AG09309 (cell line): ENCODE measurements around the gene NPVF.

Experiments used
- DNase-seq: peaks from one replicate; pipeline ENCODE4 v3.0.0-alpha.2; 2010; ENCODE audit warnings: low read depth
- H3K4me3 ChIP-seq: 2 replicates; pipeline ENCODE4 v1.5.1; 2011; ENCODE audit warnings: mild to moderate bottlenecking, low read depth, low read length, moderate library complexity; ENCODE audit not compliant: control insufficient read depth
- CTCF ChIP-seq: IDR thresholded peaks from 2 replicates; pipeline ENCODE4 v1.5.1; 2011; ENCODE audit warnings: mild to moderate bottlenecking, low read depth, low read length, inconsistent platforms; ENCODE audit not compliant: insufficient read depth, control insufficient read depth; ENCODE audit errors: missing control alignments

NPVF gene

GRCh38 chr7:25238066-25238725 is 9.9 kb upstream of the NPVF start:
- no peak for TF ChIP-seq CTCF
- DNase-seq = no peak
- H3K4me3 ChIP-seq = no peak overlapping the region

GRCh38 chr7:25235471-25235870 is 7.2 kb upstream of the NPVF start:
- TF ChIP-seq CTCF = no peak
- no peak for DNase-seq

GRCh38 chr7:25234336-25234735 is 6.0 kb upstream of the NPVF start:
- DNase-seq = no peak
- no peak for TF ChIP-seq CTCF
- no peak overlapping the region for H3K4me3 ChIP-seq

More at GRCh38 chr7:25235471-25235870, 7.2 kb upstream of the NPVF start:
- H3K4me3 ChIP-seq = no peak overlapping the region

GRCh38 chr7:25223206-25223605 is 5.1 kb downstream of the NPVF start:
- no peak overlapping the region for H3K4me3 ChIP-seq
- DNase-seq = no peak
- no peak for TF ChIP-seq CTCF

GRCh38 chr7:25222666-25223065 is 5.6 kb downstream of the NPVF start:
- H3K4me3 ChIP-seq = no peak overlapping the region
- no peak for DNase-seq
- TF ChIP-seq CTCF = no peak

- DNase-seq = no peak
- TF ChIP-seq CTCF = no peak
Measured at GRCh38 chr7:25221009-25221408, 7.3 kb downstream of the NPVF start.

More at GRCh38 chr7:25221009-25221408, 7.3 kb downstream of the NPVF start:
- no peak overlapping the region for H3K4me3 ChIP-seq
